ENCODE results near the gene COPS6.

The COPS6 gene

DNA sequence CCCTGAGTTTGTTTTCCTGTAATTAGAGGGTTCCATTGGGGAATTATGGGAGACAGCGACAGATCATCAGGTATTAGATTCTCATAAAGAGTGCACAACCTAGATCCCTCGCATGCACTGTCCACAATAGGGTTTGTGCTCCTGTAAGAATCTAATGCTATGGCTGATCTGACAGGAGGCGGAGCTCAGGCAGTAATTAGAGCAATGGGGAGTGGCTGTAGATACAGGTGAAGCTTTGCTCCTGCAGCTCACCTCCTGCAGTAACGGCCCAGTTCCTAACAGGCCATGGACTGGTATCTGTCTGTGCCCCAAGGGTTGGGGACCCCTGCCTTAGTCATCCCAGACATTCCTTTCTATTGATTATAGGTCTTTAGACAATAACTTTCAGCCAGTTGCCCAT is 40.1 kb upstream of the COPS6 start:
- CTCF ChIA-PET, result no interaction called here
- Histone ChIP-seq H3K4me3 (ENCODE audit: low read depth, low read length) (no peak overlapping the region), H3K36me3 (ENCODE audit: control insufficient read depth in 2 of 2, insufficient read depth in 1 of 2, low read length in 2 of 2) (peaks cover 4% of the 10 kb centered on the region in 2 experiments), H3K9me3 (ENCODE audit: control insufficient read depth, insufficient read depth, low read depth, low read length) (no peaks in the 10 kb centered on the region), H3K27ac (ENCODE audit: extremely low read depth, low read depth, low read length) (no peak overlapping the region), H3K4me1 (ENCODE audit: control insufficient read depth, insufficient read depth, low read length) (peaks cover 3% of the 10 kb centered on the region; the same call in 1 of the 2 replicates)
- POLR2A ChIA-PET, result no interaction called here
- TF ChIP-seq, protein P1, sequence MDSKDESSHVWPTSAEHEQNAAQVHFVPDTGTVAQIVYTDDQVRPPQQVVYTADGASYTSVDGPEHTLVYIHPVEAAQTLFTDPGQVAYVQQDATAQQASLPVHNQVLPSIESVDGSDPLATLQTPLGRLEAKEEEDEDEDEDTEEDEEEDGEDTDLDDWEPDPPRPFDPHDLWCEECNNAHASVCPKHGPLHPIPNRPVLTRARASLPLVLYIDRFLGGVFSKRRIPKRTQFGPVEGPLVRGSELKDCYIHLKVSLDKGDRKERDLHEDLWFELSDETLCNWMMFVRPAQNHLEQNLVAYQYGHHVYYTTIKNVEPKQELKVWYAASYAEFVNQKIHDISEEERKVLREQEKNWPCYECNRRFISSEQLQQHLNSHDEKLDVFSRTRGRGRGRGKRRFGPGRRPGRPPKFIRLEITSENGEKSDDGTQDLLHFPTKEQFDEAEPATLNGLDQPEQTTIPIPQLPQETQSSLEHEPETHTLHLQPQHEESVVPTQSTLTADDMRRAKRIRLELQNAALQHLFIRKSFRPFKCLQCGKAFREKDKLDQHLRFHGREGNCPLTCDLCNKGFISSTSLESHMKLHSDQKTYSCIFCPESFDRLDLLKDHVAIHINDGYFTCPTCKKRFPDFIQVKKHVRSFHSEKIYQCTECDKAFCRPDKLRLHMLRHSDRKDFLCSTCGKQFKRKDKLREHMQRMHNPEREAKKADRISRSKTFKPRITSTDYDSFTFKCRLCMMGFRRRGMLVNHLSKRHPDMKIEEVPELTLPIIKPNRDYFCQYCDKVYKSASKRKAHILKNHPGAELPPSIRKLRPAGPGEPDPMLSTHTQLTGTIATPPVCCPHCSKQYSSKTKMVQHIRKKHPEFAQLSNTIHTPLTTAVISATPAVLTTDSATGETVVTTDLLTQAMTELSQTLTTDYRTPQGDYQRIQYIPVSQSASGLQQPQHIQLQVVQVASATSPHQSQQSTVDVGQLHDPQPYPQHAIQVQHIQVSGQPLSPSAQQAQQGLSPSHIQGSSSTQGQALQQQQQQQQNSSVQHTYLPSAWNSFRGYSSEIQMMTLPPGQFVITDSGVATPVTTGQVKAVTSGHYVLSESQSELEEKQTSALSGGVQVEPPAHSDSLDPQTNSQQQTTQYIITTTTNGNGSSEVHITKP (tag by site-specific recombination; IDR thresholded peaks at IDR 0.05), result peak; percentile 16; the same call in 1 of the 2 replicates
- TF ChIP-seq, protein P2, sequence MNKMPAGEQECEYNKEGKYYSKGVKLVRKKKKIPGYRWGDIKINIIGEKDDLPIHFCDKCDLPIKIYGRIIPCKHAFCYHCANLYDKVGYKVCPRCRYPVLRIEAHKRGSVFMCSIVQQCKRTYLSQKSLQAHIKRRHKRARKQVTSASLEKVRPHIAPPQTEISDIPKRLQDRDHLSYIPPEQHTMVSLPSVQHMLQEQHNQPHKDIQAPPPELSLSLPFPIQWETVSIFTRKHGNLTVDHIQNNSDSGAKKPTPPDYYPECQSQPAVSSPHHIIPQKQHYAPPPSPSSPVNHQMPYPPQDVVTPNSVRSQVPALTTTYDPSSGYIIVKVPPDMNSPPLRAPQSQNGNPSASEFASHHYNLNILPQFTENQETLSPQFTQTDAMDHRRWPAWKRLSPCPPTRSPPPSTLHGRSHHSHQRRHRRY (tag by site-specific recombination; IDR thresholded peaks at IDR 0.05), result no peak
- TF ChIP-seq SP7 (tag by site-specific recombination; IDR thresholded peaks at IDR 0.05) (no peak), ZNF292 (tag by site-specific recombination; IDR thresholded peaks at IDR 0.05; ENCODE audit: borderline replicate concordance, low read depth) (no peak), ZEB2 (tag by site-specific recombination; IDR thresholded peaks at IDR 0.05) (no peak), ZNF155 (tag by site-specific recombination; IDR thresholded peaks at IDR 0.05) (no peak), ZNF202 (tag by site-specific recombination; IDR thresholded peaks at IDR 0.05; ENCODE audit: borderline replicate concordance) (no peak), MYNN (tag by site-specific recombination; IDR thresholded peaks at IDR 0.05; ENCODE audit: borderline replicate concordance) (no peak), WT1 (tag by site-specific recombination; IDR thresholded peaks at IDR 0.05) (no peak), ZNF391 (tag by site-specific recombination; IDR thresholded peaks at IDR 0.05; ENCODE audit: borderline replicate concordance, low read depth) (no peak), ZNF610 (tag by site-specific recombination; IDR thresholded peaks at IDR 0.05; ENCODE audit: borderline replicate concordance) (peak; percentile 68; the same call in 1 of the 2 replicates)
- TF ChIP-seq, protein P3, sequence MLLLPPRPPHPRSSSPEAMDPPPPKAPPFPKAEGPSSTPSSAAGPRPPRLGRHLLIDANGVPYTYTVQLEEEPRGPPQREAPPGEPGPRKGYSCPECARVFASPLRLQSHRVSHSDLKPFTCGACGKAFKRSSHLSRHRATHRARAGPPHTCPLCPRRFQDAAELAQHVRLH (tag by site-specific recombination; IDR thresholded peaks at IDR 0.05), result no peak
- TF ChIP-seq, protein P4, sequence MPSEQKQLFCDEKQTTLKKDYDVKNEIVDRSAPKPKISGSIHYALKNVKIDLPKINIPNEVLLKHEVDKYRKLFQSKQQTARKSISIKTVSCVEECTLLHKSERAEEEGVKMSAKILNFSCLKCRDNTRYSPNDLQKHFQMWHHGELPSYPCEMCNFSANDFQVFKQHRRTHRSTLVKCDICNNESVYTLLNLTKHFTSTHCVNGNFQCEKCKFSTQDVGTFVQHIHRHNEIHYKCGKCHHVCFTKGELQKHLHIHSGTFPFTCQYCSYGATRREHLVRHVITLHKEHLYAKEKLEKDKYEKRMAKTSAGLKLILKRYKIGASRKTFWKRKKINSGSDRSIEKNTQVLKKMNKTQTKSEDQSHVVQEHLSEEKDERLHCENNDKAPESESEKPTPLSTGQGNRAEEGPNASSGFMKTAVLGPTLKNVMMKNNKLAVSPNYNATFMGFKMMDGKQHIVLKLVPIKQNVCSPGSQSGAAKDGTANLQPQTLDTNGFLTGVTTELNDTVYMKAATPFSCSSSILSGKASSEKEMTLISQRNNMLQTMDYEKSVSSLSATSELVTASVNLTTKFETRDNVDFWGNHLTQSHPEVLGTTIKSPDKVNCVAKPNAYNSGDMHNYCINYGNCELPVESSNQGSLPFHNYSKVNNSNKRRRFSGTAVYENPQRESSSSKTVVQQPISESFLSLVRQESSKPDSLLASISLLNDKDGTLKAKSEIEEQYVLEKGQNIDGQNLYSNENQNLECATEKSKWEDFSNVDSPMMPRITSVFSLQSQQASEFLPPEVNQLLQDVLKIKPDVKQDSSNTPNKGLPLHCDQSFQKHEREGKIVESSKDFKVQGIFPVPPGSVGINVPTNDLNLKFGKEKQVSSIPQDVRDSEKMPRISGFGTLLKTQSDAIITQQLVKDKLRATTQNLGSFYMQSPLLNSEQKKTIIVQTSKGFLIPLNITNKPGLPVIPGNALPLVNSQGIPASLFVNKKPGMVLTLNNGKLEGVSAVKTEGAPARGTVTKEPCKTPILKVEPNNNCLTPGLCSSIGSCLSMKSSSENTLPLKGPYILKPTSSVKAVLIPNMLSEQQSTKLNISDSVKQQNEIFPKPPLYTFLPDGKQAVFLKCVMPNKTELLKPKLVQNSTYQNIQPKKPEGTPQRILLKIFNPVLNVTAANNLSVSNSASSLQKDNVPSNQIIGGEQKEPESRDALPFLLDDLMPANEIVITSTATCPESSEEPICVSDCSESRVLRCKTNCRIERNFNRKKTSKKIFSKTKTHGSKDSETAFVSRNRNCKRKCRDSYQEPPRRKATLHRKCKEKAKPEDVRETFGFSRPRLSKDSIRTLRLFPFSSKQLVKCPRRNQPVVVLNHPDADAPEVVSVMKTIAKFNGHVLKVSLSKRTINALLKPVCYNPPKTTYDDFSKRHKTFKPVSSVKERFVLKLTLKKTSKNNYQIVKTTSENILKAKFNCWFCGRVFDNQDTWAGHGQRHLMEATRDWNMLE (tag by site-specific recombination; conservative IDR thresholded peaks at IDR 0.05; ENCODE audit: low read depth), result no peak

All from HEK293 (cell line).